H1 (cell line): ENCODE results near the gene AGBL1. TPM values are rescaled to one million over a fixed set of nuclear protein-coding genes. Genes with fewer than 3 reads are reported as not detected.

Source experiments
- CTCF ChIA-PET: fragments of 300-600 bp; sonication (Branson Sonifier 250); formaldehyde crosslinking; loops from one replicate; lab custom pipeline; 2021; ENCODE audit not compliant: partially characterized antibody; lab: Charles Lee
- POLR2A ChIA-PET: fragments of 300-600 bp; sonication (Branson Sonifier 250); formaldehyde crosslinking; loops from one replicate; lab custom pipeline; 2021; ENCODE audit warnings: inconsistent platforms; ENCODE audit not compliant: partially characterized antibody; lab: Charles Lee
- DNase-seq, 2 experiments: peaks; one replicate each; pipeline versions ENCODE4 v3.0.0 to v3.0.0-alpha.2; 2010 to 2022; ENCODE audit warnings: low spot score in 2 of 2, low read depth in 1 of 2, mixed read lengths in 1 of 2
- FAIRE-seq: peaks from 2 replicates; lab custom pipeline; 2011; peaks lifted over from hg19 to GRCh38; lab: Jason Lieb, UNC
- H2AFZ ChIP-seq: 2 replicates; pipeline ENCODE4 v1.8.1; 2012; ENCODE audit warnings: low read length, inconsistent platforms
- H2AK5ac ChIP-seq: 2 replicates; pipeline ENCODE4 v1.6.1; 2013; ENCODE audit warnings: low read depth, low read length
- H2BK120ac ChIP-seq: replicated peaks from 2 replicates; pipeline ENCODE3; 2013; ENCODE audit warnings: low read depth, low read length, inconsistent platforms
- H2BK12ac ChIP-seq: 2 replicates; pipeline ENCODE4 v1.6.1; 2013; ENCODE audit warnings: low read depth, low read length
- H2BK15ac ChIP-seq: 2 replicates; pipeline ENCODE4 v1.6.1; 2013; ENCODE audit warnings: low read length
- H2BK20ac ChIP-seq: 2 replicates; pipeline ENCODE4 v1.6.1; 2013; ENCODE audit warnings: low read length
- H2BK5ac ChIP-seq: 2 replicates; pipeline ENCODE4 v1.6.1; 2013; ENCODE audit warnings: low read depth, low read length
- H3K14ac ChIP-seq: 2 replicates; pipeline ENCODE4 v1.6.1; 2013; ENCODE audit warnings: inconsistent platforms; ENCODE audit not compliant: insufficient read length
- H3K18ac ChIP-seq: 2 replicates; pipeline ENCODE4 v1.6.1; 2013; ENCODE audit warnings: low read length; ENCODE audit errors: extremely low read depth
- H3K23ac ChIP-seq: 2 replicates; pipeline ENCODE4 v1.6.1; 2013; ENCODE audit warnings: inconsistent platforms; ENCODE audit not compliant: insufficient read length
- H3K23me2 ChIP-seq: 2 replicates; pipeline ENCODE4 v1.6.1; 2013; ENCODE audit warnings: low read depth, low read length
- H3K27ac ChIP-seq: 2 replicates; pipeline ENCODE4 v1.6.1; 2011; ENCODE audit warnings: low read depth, low read length, inconsistent platforms
- H3K27me3 ChIP-seq, 4 experiments: replicated peaks in 1 of 4; 1 replicate in 1 of 4; 2 replicates in 3 of 4; pipeline versions ENCODE4 v1.6.1 to v1.8.1; 2011 to 2013; ENCODE audit warnings: low read length in 3 of 4, mild to moderate bottlenecking in 3 of 4, inconsistent platforms in 2 of 4, mixed read lengths in 2 of 4, moderate library complexity in 1 of 4; ENCODE audit not compliant: control insufficient read depth in 3 of 4, insufficient read depth in 3 of 4; ENCODE audit errors: extremely low read depth in 1 of 4
- H3K36me3 ChIP-seq, 4 experiments: 2 replicates each; pipeline versions ENCODE4 v1.6.1 to v1.8.1; 2011 to 2013; ENCODE audit warnings: mild to moderate bottlenecking in 4 of 4, low read length in 3 of 4, moderate library complexity in 2 of 4, control low read depth in 1 of 4, inconsistent platforms in 1 of 4; ENCODE audit not compliant: insufficient read depth in 4 of 4, control insufficient read depth in 2 of 4
- H3K4ac ChIP-seq: replicated peaks from 2 replicates; pipeline ENCODE3; 2013; ENCODE audit warnings: low read length, low read depth, mixed read lengths, inconsistent platforms; ENCODE audit not compliant: insufficient read length
- H3K4me1 ChIP-seq, 4 experiments: replicated peaks in 1 of 4; 1 replicate in 1 of 4; 2 replicates in 3 of 4; pipeline versions ENCODE4 v1.6.1 to v1.8.1; 2011 to 2013; ENCODE audit warnings: low read length in 3 of 4, inconsistent platforms in 2 of 4, mixed read lengths in 1 of 4; ENCODE audit not compliant: insufficient read depth in 4 of 4, control insufficient read depth in 3 of 4
- H3K4me2 ChIP-seq, 2 experiments: 2 replicates each; pipeline versions ENCODE4 v1.6.1 to v1.8.1; 2011 to 2013; ENCODE audit warnings: low read depth in 2 of 2, low read length in 2 of 2, control low read depth in 1 of 2, inconsistent platforms in 1 of 2, mild to moderate bottlenecking in 1 of 2; ENCODE audit not compliant: insufficient read depth in 1 of 2
- H3K4me3 ChIP-seq, 4 experiments: fragments of 200-600, 300-600 bp in 1 of 4; sonication (generic), shearing (Covaris generic), sonication (Bioruptor Twin) in 1 of 4; 2 replicates each; pipeline versions ENCODE4 v1.5.1 to v1.8.1; 2011 to 2016; ENCODE audit warnings: low read length in 4 of 4, low read depth in 3 of 4, control low read depth in 2 of 4, inconsistent platforms in 2 of 4, mild to moderate bottlenecking in 2 of 4, mixed read lengths in 1 of 4, moderate library complexity in 1 of 4; ENCODE audit not compliant: insufficient read depth in 2 of 4; ENCODE audit errors: extremely low read depth in 1 of 4
- H3K56ac ChIP-seq: replicated peaks from 2 replicates; pipeline ENCODE3; 2013; ENCODE audit warnings: low read depth, mild to moderate bottlenecking, mixed read lengths, low read length, inconsistent platforms; ENCODE audit not compliant: insufficient read length
- H3K79me1 ChIP-seq: 2 replicates; pipeline ENCODE4 v1.6.1; 2013; ENCODE audit warnings: low read depth, low read length, control low read depth
- H3K79me2 ChIP-seq, 2 experiments: 2 replicates each; pipeline versions ENCODE4 v1.6.1 to v1.8.1; 2012 to 2013; ENCODE audit warnings: low read length in 2 of 2, mild to moderate bottlenecking in 2 of 2, inconsistent platforms in 1 of 2; ENCODE audit not compliant: insufficient read depth in 2 of 2, control insufficient read depth in 1 of 2
- H3K9ac ChIP-seq, 4 experiments: replicated peaks in 1 of 4; 1 replicate in 1 of 4; 2 replicates in 3 of 4; pipeline versions ENCODE4 v1.6.1 to v1.8.1; 2011 to 2013; ENCODE audit warnings: low read depth in 3 of 4, low read length in 3 of 4, control low read depth in 2 of 4, mild to moderate bottlenecking in 2 of 4, moderate library complexity in 2 of 4, inconsistent platforms in 1 of 4; ENCODE audit errors: extremely low read depth in 1 of 4
- H3K9me3 ChIP-seq, 2 experiments: 2 replicates each; pipeline versions ENCODE4 v1.6.1 to v1.8.1; 2012 to 2013; ENCODE audit warnings: mild to moderate bottlenecking in 2 of 2, moderate library complexity in 2 of 2, control low read depth in 1 of 2, inconsistent platforms in 1 of 2, low read depth in 1 of 2, low read length in 1 of 2, mixed read lengths in 1 of 2; ENCODE audit not compliant: insufficient read depth in 2 of 2
- H4K20me1 ChIP-seq, 2 experiments: replicated peaks in 1 of 2; 2 replicates each; pipeline versions ENCODE3 to v1.8.1; 2011 to 2013; ENCODE audit warnings: inconsistent platforms in 2 of 2, low read length in 2 of 2, mild to moderate bottlenecking in 1 of 2; ENCODE audit not compliant: insufficient read depth in 2 of 2, control insufficient read depth in 1 of 2
- H4K5ac ChIP-seq: 2 replicates; pipeline ENCODE4 v1.6.1; 2013; ENCODE audit warnings: low read length, low read depth, mixed read lengths, inconsistent platforms; ENCODE audit not compliant: insufficient read length
- H4K8ac ChIP-seq: 2 replicates; pipeline ENCODE4 v1.8.0; 2013; ENCODE audit warnings: mild to moderate bottlenecking, moderate library complexity, low read length, inconsistent platforms; ENCODE audit not compliant: insufficient read depth; ENCODE audit errors: extremely low read depth
- H4K91ac ChIP-seq: replicated peaks from 2 replicates; pipeline ENCODE3; 2013; ENCODE audit warnings: low read length, mixed read lengths, inconsistent platforms; ENCODE audit not compliant: insufficient read length
- WGBS, 2 experiments: shearing (Covaris generic) in 1 of 2; methylation state at CpG; one replicate each; pipeline versions ENCODE4 v1.1.6 to v1.1.7; 2013 to 2015; ENCODE audit warnings: low lambda C conversion rate in 2 of 2, mixed read lengths in 2 of 2, inconsistent platforms in 1 of 2, low coverage in 1 of 2, missing lambda C conversion rate in 1 of 2; ENCODE audit not compliant: insufficient replicate concordance in 2 of 2, insufficient coverage in 1 of 2, insufficient read length in 1 of 2; ENCODE audit errors: extremely low coverage in 1 of 2, missing lambda C conversion rate in 1 of 2; 5-methylcytosine and 5-hydroxymethylcytosine counted together
- polyA plus RNA-seq, 7 experiments: library from polyadenylated mRNA; depleted of rRNA in 3 of 7; stranded (reverse) in 5 of 7; unstranded in 2 of 7; fragments of >200 nt in 5 of 7; fragments of 200-250 nt in 2 of 7; gene quantifications; 1 replicate in 5 of 7; 2 replicates in 1 of 7; 4 replicates in 1 of 7; pipeline versions ENCODE4 v1.2.1 to v1.2.3, GENCODE V29; 2011 to 2013; ENCODE audit warnings: missing spikeins in 2 of 7, mixed read lengths in 2 of 7
- total RNA-seq: library from RNA; stranded (reverse); fragmentation: NEBNext Ultra II Directional; extraction: Animal tissue kit (Norgen Biotek cat#: 25700); gene quantifications from 2 replicates; pipeline ENCODE4 v1.2.1, GENCODE V29; 2021
- TF ChIP-seq, protein P1 (sequence below): fragments of 300-600 bp; sonication (generic); IDR thresholded peaks from 2 replicates; pipeline ENCODE4 v1.7.1; 2012; ENCODE audit warnings: low read length, moderate library complexity, mild to moderate bottlenecking, inconsistent platforms; ENCODE audit not compliant: insufficient replicate concordance

AGBL1 gene
- total and polyA plus RNA-seq, 2 of the 8 experiments (the other 6 are each of a cell fraction or from before 2014, with no cell fraction given): not detected

DNA sequence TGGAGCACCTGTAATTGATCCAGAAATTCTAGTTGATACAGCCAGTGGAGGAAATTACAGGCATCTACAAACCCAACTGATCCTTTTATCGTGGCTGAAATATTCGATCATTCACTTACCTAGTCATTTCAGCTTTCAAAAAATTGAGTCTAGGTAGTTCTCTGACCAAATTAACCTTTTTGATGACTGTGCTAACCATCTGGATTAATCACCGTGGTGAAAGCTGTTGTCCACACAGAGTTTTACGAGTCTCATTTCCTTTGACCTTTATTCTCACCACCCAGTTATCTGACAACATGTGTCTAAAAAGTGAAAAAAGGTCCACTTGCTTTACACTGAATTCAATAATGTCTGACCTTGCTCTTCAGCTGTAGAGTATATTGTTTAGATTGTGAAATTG, 354.3 kb downstream of the AGBL1 start:
- Histone ChIP-seq H4K8ac (no peak overlapping the region), H2BK120ac (no peak overlapping the region), H3K4ac (no peak overlapping the region), H2BK12ac (no peak overlapping the region), H3K4me2 (no peak overlapping the region), H3K9ac (no peak overlapping the region), H3K36me3 (no peaks in the 10 kb centered on the region), H3K9me3 (no peaks in the 10 kb centered on the region), H3K27me3 (no peaks in the 10 kb centered on the region), H3K4me3 (no peak overlapping the region), H3K79me1 (no peaks in the 10 kb centered on the region), H3K4me1 (no peaks in the 10 kb centered on the region), H4K5ac (no peak overlapping the region), H3K27ac (no peak overlapping the region), H2BK20ac (no peak overlapping the region), H3K79me2 (no peaks in the 10 kb centered on the region), H3K56ac (no peak overlapping the region), H3K14ac (no peak overlapping the region), H2BK5ac (no peak overlapping the region), H4K91ac (no peak overlapping the region), H3K23me2 (no peaks in the 10 kb centered on the region), H2AK5ac (no peak overlapping the region), H2BK15ac (no peak overlapping the region), H3K23ac (no peak overlapping the region), H3K18ac (no peak overlapping the region), H2AFZ (no peak overlapping the region), H4K20me1 (no peaks in the 10 kb centered on the region)
- 95% methylated on average over 4 of the region's 4 CpGs; no CpG with 5 or more reads in 1 of the 2 experiments for WGBS, 2 experiments
- ChIA-PET CTCF (no interaction called here), POLR2A (no interaction called here)
- FAIRE-seq (no peak), DNase-seq (no peak)
- TF ChIP-seq, protein P1, sequence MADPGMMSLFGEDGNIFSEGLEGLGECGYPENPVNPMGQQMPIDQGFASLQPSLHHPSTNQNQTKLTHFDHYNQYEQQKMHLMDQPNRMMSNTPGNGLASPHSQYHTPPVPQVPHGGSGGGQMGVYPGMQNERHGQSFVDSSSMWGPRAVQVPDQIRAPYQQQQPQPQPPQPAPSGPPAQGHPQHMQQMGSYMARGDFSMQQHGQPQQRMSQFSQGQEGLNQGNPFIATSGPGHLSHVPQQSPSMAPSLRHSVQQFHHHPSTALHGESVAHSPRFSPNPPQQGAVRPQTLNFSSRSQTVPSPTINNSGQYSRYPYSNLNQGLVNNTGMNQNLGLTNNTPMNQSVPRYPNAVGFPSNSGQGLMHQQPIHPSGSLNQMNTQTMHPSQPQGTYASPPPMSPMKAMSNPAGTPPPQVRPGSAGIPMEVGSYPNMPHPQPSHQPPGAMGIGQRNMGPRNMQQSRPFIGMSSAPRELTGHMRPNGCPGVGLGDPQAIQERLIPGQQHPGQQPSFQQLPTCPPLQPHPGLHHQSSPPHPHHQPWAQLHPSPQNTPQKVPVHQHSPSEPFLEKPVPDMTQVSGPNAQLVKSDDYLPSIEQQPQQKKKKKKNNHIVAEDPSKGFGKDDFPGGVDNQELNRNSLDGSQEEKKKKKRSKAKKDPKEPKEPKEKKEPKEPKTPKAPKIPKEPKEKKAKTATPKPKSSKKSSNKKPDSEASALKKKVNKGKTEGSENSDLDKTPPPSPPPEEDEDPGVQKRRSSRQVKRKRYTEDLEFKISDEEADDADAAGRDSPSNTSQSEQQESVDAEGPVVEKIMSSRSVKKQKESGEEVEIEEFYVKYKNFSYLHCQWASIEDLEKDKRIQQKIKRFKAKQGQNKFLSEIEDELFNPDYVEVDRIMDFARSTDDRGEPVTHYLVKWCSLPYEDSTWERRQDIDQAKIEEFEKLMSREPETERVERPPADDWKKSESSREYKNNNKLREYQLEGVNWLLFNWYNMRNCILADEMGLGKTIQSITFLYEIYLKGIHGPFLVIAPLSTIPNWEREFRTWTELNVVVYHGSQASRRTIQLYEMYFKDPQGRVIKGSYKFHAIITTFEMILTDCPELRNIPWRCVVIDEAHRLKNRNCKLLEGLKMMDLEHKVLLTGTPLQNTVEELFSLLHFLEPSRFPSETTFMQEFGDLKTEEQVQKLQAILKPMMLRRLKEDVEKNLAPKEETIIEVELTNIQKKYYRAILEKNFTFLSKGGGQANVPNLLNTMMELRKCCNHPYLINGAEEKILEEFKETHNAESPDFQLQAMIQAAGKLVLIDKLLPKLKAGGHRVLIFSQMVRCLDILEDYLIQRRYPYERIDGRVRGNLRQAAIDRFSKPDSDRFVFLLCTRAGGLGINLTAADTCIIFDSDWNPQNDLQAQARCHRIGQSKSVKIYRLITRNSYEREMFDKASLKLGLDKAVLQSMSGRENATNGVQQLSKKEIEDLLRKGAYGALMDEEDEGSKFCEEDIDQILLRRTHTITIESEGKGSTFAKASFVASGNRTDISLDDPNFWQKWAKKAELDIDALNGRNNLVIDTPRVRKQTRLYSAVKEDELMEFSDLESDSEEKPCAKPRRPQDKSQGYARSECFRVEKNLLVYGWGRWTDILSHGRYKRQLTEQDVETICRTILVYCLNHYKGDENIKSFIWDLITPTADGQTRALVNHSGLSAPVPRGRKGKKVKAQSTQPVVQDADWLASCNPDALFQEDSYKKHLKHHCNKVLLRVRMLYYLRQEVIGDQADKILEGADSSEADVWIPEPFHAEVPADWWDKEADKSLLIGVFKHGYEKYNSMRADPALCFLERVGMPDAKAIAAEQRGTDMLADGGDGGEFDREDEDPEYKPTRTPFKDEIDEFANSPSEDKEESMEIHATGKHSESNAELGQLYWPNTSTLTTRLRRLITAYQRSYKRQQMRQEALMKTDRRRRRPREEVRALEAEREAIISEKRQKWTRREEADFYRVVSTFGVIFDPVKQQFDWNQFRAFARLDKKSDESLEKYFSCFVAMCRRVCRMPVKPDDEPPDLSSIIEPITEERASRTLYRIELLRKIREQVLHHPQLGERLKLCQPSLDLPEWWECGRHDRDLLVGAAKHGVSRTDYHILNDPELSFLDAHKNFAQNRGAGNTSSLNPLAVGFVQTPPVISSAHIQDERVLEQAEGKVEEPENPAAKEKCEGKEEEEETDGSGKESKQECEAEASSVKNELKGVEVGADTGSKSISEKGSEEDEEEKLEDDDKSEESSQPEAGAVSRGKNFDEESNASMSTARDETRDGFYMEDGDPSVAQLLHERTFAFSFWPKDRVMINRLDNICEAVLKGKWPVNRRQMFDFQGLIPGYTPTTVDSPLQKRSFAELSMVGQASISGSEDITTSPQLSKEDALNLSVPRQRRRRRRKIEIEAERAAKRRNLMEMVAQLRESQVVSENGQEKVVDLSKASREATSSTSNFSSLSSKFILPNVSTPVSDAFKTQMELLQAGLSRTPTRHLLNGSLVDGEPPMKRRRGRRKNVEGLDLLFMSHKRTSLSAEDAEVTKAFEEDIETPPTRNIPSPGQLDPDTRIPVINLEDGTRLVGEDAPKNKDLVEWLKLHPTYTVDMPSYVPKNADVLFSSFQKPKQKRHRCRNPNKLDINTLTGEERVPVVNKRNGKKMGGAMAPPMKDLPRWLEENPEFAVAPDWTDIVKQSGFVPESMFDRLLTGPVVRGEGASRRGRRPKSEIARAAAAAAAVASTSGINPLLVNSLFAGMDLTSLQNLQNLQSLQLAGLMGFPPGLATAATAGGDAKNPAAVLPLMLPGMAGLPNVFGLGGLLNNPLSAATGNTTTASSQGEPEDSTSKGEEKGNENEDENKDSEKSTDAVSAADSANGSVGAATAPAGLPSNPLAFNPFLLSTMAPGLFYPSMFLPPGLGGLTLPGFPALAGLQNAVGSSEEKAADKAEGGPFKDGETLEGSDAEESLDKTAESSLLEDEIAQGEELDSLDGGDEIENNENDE: no peak
